Fibroblast of the conjunctiva (primary cell): ENCODE results near the gene SSR1.
"Not testable (repeated sequence)": the region's sequence is repeated elsewhere in the genome, so short reads cannot be mapped to it uniquely, and the experiment has no call there.

Source experiments
- DNase-seq: peaks from one replicate; pipeline ENCODE4 v3.0.0-alpha.2; 2010; ENCODE audit warnings: low read depth

The SSR1 gene

DNA sequence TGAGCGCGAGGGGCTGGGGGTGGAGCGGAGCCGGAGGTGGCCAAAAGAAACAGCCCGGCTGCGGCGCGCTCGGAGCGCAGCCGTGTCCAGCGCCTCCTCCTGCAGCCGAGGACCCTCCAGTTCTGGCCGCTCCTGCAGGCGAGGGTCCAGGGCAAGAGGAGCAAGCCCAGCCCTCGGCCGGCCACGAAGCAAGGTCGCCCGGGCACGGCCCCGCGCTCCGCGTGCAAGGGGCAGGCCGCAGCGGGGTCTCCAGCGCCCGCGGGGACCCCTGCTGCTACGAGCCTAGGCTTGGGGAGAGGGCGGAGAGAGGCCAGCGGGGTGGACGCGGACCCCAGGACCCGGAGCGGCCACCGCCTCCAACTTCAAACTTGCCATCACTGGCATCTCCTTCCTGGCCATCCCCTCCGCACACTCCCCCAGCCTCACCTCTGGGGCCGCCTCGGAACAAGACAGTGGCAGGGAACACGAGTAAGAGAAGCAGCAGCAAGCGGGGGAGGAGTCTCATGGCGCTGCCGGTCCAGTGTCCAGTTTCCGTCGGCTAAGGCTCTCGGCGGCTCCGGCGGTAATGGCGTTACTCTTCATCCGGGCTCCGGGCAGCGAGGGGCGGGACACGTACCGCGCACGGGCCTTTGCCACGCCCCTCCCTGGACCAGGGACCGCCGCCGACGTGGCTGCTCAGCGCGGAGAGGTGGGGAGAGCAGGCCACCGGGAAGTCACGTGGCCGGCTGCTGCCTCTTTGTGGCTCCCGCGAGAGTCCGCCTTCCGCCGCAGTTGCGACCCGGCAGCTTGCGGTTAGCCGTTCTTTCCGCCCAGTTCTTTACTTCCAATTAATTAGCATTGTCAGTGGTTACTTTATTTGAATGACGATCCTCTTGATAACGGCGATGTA is at the start of gene SSR1:
Gene SSR1, minus strand, starts transcription at position 584 of the 889 bp plus-strand sequence. Its CDS starts 79 bp downstream, at position 505.
- peak; percentile 92 for DNase-seq

DNA sequence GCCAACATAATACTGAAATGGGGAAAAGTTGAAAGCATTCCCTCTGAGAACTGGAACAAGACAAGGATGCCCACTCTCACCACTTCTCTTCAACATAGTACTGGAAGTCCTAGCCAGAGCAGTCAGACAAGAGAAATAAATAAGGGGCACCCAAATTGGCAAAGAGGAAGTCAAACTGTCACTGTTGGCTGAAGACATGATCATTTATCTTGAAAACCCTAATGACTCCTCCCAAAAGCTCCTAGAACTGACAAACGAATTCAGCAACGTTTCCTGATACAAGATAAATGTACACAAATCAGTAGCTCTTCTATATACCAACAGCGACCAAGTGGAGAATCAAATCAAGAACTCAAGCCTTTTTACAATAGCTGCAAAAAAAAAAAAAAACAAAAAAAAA is 38.9 kb upstream of the SSR1 start:
- not testable (repeated sequence) for DNase-seq

DNA sequence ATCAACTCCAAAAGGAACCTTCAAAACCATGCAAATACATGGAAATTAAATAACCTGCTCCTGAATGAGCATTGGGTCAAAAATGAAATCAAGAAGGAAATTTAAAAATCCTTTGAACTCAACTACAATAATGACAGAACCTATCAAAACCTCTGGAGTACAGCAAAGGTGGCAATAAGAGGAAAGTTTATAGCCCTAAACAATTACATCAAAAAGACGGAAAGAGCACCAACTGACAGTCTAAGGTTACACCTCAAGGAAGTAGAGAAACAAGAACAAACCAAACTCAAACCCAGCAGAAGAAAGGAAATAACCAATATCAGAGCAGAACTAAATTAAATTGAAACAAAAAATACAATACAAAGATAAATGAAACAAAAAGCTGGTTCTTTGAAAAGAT is 37.6 kb upstream of the SSR1 start:
- DNase-seq = not testable (repeated sequence)

DNA sequence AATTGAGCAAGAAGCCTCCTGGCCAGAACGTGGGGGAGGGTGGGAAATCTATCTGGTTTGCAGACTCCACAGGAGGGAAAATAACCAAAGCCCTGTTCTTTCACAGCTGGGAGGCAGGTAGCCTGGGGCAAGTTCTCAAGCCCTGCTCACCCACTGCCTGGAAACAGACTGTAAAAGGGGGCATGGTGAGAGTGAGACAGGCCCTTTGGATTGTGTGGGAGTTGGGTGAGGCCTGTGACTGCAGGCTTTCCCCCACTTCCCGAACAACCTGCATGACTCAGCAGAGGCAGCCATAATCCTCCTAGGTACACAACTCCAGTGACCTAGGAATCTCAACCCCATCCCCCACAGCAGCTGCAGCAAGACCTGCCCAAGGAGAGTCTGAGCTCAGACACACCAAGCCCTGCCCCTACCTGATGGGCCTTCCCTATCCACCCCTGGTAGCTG is 34.6 kb upstream of the SSR1 start:
- DNase-seq = not testable (repeated sequence)

DNA sequence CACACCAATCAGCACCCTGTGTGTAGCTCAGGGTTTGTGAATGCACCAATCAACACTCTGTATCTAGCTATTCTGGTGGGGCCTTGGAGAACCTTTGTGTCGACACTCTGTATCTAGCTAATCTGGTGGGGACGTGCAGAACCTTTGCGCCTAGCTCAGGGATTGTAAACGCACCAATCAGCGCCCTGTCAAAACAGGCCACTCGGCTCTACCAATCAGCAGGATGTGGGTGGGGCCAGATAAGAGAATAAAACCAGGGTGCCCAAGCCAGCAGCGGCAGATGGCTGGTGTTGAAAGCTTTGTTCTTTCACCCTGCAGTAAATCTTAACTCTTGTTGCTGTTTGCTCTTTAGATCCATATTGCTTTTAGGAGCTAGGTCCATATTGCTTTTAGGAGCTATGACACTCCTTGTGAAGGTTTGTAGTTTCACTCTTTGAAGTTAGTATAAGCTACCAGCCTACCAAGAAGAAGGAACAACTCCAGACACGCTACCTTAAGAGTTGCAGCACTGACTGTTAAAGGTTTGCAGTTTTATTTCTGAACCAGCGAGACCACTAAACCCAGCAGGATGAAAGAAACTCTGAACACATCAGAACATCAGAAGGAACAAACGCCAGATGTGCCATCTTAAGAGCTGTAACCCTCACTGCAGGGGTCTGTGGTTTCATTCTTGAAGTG is 31.9 kb upstream of the SSR1 start:
- not testable (repeated sequence) for DNase-seq

DNA sequence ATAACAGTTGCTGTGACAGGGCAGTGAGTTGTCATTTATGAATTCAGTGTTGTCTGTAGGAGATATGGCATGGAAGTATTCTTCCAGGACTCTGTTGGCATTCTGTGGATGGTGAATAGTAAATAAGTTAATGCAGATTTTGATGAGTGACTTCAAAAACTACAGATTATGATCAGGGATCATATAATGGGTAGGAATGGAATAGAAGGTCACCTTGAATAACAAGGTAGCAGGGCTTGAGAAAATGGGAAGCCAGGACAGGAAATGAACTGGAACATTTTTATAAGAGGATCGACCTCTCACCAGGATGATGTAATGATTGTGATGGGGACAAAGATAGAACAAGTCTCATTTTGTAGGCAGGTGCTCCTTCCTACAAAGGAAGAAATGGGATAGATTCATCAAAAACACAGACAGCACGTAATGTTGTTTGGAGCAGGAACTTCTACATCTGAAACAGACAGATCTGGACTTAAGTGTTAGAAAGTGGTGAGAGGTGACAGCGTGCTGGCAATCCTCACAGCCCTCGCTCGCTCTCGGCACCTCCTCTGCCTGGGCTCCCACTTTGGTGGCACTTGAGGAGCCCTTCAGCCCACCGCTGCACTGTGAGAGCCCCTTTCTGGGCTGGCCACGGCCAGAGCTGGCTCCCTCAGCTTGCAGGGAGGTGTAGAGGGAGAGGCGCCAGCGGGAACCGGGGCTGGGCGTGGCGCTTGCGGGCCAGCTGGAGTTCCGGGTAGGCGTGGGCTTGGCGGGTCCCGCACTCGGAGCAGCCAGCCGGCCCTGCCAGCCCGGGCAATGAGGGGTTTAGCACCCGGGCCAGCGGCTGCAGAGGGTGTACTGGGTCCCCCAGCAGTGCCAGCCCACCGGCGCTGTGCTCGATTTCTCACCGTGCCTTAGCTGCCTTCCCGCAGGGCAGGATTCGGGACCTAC is 30.8 kb upstream of the SSR1 start:
- no peak for DNase-seq

DNA sequence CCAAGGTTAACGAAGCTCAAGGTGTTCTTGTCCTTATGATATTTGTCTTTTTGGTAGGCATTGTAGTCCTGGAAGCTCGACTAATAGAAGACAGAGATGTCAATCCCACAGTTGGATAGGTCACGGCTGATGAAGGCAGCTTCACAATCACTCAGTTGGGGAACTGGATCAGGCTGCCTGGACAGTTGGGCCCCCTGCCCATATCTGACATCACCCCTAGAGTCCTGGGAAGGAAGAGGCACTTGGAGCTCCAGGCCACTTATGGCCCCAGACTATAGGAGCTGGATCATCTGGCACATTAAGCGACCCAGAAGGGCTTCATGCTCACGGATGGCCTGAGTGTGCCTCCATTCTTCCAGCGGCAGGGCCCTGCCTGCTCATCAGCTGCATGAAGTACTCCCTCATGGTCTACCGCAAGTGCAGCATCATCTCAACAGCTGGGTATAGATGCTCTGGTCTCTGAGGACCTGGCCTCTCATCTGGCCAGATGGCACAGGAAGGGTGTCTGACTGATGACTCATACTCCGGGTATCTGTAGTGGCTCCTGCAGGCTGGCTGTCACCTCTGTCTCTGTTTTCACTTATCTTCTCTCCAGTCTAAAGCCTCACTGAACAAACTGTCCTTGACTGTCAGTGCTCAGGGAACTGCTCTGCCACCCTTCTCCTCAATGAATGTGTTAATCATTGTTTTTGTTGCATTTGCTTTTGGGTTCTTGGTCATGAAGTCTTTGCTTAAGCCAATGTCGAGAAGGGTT is 29.2 kb upstream of the SSR1 start:
- DNase-seq = no peak

DNA sequence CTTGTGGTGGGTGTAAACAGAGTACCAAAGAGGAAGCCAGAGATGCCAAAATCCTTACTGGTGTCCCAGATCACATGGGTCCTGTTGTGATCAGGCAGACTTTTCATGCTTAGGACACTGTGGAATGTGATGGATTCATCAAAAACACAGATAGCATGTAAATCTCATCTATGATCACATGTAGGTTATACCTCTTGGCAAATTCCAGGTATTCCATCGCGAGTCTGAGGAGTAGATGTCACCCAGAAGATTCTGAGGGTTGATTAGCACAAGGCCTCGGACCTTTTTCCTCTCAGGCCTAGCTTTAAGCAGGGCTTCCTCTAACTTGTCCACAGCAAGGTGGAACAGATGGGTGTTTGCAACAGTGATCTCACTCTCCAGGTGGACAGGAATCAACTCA is 28.3 kb upstream of the SSR1 start:
- no peak for DNase-seq

DNA sequence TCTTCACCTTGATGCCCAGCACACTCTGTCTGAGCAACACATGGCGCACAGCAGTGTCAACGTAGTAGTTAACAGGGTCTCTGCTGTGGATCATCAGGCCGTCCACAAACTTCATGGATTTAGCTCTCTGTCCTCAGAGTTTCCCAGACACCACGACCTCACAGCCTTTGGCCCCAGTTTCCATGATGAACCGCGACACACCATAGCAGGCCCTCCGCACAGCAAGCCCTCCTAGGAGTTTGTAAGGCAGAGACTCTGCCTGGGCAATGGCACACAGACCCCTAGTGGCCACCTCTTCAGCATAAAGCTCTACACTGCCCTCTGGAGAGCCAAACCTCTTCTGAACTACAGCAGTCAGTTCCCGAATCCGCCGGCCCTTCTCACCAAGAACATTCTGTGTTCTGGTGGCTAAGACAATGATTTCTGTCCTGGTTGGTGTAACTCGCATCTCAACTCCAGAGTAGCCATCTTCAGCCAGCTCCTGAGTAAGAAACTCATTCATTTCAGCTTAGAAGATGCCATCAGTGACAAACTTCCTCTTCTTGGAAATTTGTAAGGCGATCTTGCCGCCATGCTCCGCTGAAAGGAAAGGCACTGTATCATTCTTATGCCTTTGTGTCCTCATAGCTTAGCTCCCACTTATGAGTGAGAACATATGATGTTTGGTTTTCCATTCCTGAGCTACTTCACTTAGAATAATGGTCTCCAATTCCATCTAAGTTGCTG is 26.2 kb upstream of the SSR1 start:
- DNase-seq = not testable (repeated sequence)

DNA sequence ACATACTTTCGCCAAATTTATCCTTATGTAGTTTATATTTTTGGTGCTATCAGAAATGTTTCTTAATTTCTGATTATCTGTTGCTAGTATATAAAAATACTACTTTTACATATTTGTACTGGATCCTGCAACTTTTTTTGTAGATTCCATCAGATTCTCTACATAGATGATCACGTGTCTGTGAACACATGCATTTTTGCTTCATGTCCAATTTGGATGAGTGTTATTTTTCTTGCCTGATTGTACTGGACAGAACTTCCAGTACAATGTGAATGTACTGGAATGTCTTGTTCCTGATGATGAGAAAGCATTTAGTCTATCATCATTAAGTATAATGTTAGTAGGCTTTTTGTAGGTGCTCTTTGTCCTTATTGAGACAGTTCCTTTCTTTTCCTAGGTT is 25.0 kb upstream of the SSR1 start:
- DNase-seq = peak; percentile 17

DNA sequence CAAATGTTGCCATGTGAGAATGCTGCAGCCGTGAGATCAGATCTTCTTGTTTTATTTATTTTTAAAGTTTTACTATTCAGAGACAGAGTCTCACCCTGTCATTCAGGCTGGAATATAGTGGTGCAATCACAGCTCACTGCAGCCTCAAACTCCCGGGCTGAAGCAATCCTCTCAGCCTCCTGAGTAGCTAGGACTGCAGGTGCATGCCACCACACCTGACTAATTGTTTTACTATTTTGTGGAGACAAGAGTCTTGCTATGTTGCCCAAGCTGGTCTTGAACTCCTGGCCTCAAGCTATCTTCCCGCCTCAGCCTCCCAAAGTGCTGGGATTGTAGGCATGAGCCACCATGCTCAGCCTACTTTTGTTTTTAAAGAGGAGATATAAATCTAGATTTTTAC is 22.5 kb upstream of the SSR1 start:
- DNase-seq = no peak

DNA sequence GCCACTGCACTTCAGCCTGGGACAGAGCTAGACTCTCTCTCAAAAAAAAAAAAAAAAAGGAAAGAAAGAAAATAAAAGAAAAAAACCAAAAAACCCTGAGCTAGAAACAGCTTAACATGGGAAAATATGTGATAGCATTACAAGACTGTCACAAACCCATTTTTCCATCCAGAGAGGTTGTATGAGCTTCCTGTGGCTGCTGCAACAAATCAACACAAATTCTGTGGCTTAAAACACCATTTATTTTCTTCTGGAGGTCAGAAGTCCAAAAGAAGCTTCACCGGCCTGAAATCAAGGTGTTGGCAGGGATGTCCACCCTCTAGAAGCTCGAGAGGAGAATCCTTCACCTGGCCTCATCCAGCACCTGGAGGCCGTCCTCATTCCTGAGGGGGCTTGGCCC is 21.7 kb upstream of the SSR1 start:
- DNase-seq = no peak

DNA sequence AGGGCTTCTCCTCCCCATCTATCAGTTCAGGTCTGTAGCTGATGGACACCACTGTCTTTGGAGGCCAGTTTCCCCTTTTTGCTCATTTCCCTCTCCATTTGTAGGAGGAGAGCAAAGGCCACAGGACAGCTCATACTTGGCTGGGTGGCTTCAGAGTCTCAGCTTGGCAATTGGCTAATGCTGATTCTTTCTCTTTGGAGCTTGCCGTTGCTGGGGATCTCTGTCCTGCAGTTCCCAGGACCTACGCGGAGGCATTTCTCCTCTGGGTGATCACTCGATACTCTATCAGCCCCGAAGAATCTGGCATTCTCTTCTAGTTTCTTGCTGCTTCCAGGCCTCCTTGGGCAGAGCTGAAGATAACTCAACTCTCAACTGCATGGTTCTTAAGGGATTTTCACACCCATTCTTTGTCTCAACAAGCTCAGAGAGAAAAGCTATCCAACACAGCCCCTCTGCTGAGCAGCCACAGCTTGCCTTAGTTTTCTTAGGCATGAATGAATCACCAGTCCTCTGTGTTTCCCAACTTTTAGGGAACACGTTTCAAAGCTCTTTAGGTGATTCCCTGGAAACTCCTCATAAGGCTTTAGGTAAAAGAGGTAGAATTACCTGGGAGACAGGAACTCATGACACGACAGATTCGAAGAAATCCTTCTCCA is 19.2 kb upstream of the SSR1 start:
- DNase-seq = no peak

DNA sequence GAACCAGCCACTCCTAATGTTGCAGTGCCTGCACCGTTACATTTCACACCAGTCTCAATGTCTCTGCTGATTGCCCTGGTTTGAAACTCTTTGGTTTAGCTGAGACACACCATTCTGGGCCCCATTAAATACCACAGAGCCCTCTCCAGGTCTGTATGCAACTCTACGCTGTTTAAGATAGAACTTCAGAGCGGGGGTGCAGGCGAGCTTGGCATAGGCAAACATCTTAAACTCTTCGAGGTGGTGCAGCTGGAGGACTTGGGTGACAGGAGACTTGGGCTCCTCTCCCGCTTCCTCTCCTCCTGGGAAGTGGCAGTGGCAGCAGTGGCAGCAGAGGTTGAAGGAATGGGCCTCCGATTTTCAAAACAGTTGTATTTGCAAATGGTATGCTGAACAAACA is 18.5 kb upstream of the SSR1 start:
- no peak for DNase-seq

DNA sequence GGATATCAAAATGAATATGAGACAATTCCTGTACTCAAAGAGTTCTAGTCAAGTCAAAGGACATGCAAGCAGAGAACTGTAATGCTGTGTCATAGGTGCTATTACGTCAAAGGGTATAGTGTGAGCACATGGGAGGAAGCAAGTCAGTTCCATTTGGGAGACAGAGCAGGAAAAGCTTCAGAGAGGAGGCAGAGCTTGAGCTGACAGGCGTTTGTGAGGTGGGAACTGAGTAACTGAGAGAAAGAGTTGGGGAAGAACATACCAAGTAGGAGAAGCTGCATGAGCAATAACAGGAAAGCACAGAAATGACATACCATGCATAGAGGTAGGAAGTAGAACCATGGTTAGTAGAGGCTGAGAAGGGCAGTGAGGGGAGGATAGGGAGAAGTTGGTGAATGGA is 15.2 kb upstream of the SSR1 start:
- DNase-seq = no peak

DNA sequence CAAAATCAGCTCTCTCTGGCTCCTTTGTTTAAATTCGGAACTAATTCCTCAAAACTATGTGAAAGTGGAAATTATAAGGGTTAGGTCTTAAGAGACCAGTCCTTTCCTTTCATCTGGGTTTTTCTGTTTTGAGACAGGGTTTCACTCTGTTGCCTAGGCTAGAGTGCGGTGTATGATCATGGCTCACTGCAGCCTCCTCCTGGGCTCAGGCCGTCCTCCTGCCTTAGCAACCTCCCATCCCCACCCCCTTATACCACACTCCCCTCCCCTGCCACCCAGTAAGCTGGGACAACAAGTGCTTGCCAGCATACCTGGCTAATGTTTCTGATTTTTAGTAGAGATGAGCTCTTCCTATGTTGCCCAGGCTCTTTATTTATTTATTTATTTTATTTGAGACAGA is 12.8 kb upstream of the SSR1 start:
- no peak for DNase-seq

DNA sequence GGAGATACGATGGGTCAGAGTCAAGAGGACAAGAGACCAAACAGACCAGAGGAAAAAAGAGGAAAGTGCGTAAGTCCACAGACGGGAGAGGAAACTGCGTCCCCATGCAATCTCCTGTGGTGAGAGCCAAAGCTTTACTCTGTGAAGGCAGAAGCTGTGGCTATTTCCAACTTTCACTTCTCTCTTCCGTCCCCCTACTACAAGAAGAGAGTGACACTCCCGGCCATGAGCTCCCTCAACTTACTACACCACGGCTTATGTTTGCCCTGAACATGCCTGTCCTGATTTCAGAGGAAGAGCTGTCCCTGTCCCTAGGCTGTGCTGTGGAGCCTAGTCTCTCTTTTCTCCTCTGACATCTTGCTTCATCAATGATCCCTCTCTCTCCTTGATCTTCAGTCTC is 11.5 kb upstream of the SSR1 start:
- no peak for DNase-seq

DNA sequence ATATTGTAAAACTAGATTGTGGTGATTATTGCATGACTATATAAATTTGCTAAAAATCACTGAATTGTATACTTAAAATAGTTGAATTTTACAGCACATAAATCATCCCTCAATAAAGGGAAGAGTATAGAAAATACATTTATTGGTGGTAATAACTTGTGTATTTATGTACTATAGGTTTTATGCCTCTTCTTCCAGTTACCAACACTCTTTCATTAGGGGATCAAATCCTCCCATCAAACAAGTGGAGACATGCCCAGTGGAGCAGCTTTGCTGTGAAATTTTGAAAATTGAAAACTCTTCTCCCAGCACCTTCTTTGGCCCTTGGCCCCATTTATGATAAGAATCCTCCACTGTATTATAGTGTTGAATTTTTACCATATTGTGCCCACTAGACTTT is 10.1 kb upstream of the SSR1 start:
- no peak for DNase-seq

DNA sequence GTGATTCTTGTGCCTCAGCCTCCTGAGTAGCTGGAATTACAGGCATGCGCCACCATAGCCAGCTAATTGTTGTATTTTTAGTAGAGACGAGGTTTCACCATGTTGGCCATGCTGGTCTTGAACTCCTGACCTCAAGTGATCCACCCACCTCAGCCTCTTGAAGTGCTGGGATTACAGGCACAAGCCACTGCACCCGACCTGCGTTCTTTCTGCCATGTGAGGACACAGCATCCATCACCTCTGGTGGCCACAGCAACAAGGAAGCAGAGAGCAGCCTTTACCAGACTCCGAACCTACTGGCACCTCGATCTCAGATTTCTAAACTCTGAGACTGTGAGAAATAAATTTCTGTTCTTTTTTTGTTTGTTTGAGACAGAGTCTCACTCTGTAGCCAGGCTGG is 8.9 kb upstream of the SSR1 start:
- DNase-seq = not testable (repeated sequence)

DNA sequence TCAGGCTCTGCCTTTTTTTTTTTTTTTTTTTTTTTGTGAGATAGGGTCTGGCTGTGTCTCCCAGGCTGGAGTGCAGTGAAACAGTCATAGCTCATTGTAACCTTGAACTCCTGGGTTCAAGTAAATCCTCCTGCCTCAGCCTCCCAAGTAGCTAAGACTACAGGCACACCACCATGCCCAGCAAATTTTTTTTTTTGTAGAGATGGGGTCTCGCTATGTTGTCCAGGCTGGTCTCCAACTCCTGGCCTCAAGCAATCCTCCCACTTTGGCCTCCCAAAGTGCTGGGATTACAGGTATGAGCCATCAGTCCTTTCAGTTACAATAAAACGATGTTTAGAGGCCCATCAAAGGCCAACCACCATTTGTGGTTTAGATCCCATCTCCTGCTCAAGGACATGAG is 6.4 kb upstream of the SSR1 start:
- DNase-seq = not testable (repeated sequence)
